Measurements from ENCODE around the gene NTM. TPM values are rescaled to one million over a fixed set of nuclear protein-coding genes. Genes with fewer than 3 reads are reported as not detected.

NTM gene
- polyA plus RNA-seq, 2 donors: 0.24 to 1.1 TPM

DNA sequence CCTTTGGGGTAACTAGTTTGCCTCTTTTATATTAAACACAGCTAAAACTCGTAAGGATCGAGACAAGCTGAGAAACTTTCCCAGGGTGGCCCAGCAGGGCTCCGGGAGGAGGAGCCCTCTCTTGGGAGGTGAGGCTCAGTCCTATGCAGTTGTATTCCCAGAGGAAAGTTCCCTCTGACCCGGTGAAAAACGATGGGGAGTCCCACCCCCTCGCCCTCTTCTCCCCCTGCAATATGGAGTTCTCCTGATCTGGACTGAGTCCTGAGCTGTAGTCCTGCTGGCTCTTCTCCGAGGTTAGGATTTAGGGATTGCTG is 1.3 kb downstream of the NTM start:
- no peaks in the 10 kb centered on the region for H3K4me1 ChIP-seq (ENCODE audit: control insufficient read depth in 2 of 2, insufficient read depth in 2 of 2, low read length in 1 of 2)
- H3K4me3 ChIP-seq (ENCODE audit: low read depth in 1 of 2, low read length in 2 of 2): no peak overlapping the region
- H3K27ac ChIP-seq (ENCODE audit: low read depth in 2 of 2, low read length in 1 of 2): no peak overlapping the region
- no peaks in the 10 kb centered on the region for H3K36me3 ChIP-seq (ENCODE audit: control insufficient read depth in 2 of 2, insufficient read depth in 2 of 2, low read length in 1 of 2)
- H3K27me3 ChIP-seq (ENCODE audit: control insufficient read depth in 1 of 2, insufficient read depth in 2 of 2, low read length in 2 of 2): peaks cover 0 to 2% of the 10 kb centered on the region in 2 donors
- H3K9me3 ChIP-seq (ENCODE audit: control insufficient read depth in 2 of 2, insufficient read depth in 1 of 2, low read depth in 1 of 2, low read length in 1 of 2): no peaks in the 10 kb centered on the region
- WGBS, 2 donors: 13 to 18% methylated on average over 7 of the region's 7 CpGs

DNA sequence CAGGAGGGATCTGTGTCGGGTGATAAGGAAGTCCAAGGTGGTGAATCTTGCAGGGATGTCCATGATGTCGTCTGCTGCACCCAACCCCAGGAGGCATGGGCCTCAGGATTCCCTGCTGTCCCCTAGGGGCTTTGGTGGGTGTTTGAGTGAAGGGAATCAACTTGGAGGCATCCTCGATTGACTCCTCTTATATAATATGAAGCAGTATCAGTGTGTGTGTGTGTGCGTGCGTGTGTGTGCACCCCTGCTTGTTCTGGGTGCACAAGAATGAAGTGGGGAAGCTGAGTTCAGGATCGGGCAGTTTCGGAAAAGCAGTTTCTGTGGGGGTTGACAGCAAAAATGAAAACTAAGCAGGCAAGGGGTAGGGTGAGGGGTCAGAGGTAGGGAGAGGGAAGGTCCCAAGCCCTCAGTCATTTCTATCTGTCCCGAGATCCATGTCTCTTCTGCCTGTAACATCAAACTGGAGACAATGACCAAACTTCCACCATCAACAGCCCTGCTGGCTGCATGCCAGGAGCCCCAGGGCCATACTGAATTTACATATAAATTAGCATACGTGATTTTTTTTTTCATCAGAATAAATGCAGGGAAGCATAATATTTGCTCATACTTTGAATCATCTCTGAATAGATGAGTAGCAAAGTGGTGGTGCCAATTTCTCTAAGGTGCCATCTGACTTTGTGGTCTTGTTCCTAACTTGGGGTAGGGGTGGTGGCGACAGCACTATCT is 2.0 kb downstream of the NTM start:
- Histone ChIP-seq H3K9me3 (ENCODE audit: control insufficient read depth in 2 of 2, insufficient read depth in 1 of 2, low read depth in 1 of 2, low read length in 1 of 2) (no peaks in the 10 kb centered on the region), H3K27me3 (ENCODE audit: control insufficient read depth in 1 of 2, insufficient read depth in 2 of 2, low read length in 2 of 2) (peaks cover 0 to 2% of the 10 kb centered on the region in 2 donors), H3K4me1 (ENCODE audit: control insufficient read depth in 2 of 2, insufficient read depth in 2 of 2, low read length in 1 of 2) (no peaks in the 10 kb centered on the region), H3K27ac (ENCODE audit: low read depth in 2 of 2, low read length in 1 of 2) (no peak overlapping the region), H3K4me3 (ENCODE audit: low read depth in 1 of 2, low read length in 2 of 2) (no peak overlapping the region), H3K36me3 (ENCODE audit: control insufficient read depth in 2 of 2, insufficient read depth in 2 of 2, low read length in 1 of 2) (no peaks in the 10 kb centered on the region)
- 80 to 82% methylated on average over 10 of the region's 10 CpGs for WGBS, 2 donors

DNA sequence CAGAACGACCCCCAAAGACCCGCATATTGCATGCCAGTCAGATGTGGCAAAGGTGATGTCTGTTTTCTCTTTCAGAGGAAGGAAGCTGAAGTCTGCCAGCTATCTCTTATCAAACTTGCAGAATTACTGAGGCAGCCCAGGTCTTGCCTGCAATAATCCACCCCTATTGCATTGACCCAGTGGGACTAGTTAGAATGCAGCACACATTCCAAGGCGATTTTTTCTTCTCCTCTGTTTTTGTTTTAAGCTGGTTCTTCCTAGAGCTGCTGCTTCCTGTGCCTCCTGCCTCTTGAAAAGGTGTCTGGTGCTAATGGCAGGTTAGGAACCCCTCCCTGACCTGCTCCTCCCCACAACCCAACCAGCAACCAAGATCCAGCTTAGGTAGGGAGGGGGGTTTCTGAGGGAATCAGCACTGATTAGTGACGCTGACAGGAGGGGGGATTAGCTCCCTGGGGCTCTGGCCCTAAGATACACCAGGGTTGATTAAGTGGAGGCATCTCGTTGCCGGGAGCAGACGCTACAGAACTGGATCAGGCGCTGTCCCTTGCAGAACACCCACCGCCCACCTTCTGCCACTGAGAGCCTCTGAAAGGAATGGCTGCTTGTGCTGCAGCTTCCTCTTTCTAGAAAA is 2.8 kb downstream of the NTM start:
- H3K27me3 ChIP-seq (ENCODE audit: control insufficient read depth in 1 of 2, insufficient read depth in 2 of 2, low read length in 2 of 2): peaks cover 0 to 2% of the 10 kb centered on the region in 2 donors
- no peaks in the 10 kb centered on the region for H3K9me3 ChIP-seq (ENCODE audit: control insufficient read depth in 2 of 2, insufficient read depth in 1 of 2, low read depth in 1 of 2, low read length in 1 of 2)
- no peaks in the 10 kb centered on the region for H3K4me1 ChIP-seq (ENCODE audit: control insufficient read depth in 2 of 2, insufficient read depth in 2 of 2, low read length in 1 of 2)
- WGBS, 2 donors: 50 to 56% methylated on average over 9 of the region's 9 CpGs
- no peaks in the 10 kb centered on the region for H3K36me3 ChIP-seq (ENCODE audit: control insufficient read depth in 2 of 2, insufficient read depth in 2 of 2, low read length in 1 of 2)
- H3K4me3 ChIP-seq (ENCODE audit: low read depth in 1 of 2, low read length in 2 of 2): no peak overlapping the region
- H3K27ac ChIP-seq (ENCODE audit: low read depth in 2 of 2, low read length in 1 of 2): no peak overlapping the region

DNA sequence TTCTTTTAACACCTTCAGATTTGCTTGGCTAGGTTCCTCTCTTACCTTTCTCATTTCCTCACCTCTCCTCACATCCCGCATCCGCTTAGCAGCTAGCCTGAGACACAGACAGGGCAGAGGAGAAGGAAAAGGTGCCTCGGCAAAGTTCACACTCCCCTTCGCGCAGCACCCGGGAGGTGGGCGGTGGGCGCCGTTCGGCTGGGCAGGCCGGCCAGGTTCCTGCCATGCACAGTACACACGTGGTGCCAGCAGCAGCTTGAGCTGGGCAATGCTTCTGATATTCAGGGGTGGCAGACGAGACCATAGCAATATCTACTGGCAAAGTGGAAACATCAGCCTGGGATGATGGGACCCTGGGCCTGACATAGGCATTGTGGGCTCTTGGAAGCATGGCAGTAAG is 3.3 kb downstream of the NTM start:
- no peak overlapping the region for H3K27ac ChIP-seq (ENCODE audit: low read depth in 2 of 2, low read length in 1 of 2)
- H3K36me3 ChIP-seq (ENCODE audit: control insufficient read depth in 2 of 2, insufficient read depth in 2 of 2, low read length in 1 of 2): no peaks in the 10 kb centered on the region
- H3K4me3 ChIP-seq (ENCODE audit: low read depth in 1 of 2, low read length in 2 of 2): no peak overlapping the region
- H3K27me3 ChIP-seq (ENCODE audit: control insufficient read depth in 1 of 2, insufficient read depth in 2 of 2, low read length in 2 of 2): peaks cover 0 to 2% of the 10 kb centered on the region in 2 donors
- H3K9me3 ChIP-seq (ENCODE audit: control insufficient read depth in 2 of 2, insufficient read depth in 1 of 2, low read depth in 1 of 2, low read length in 1 of 2): no peaks in the 10 kb centered on the region
- H3K4me1 ChIP-seq (ENCODE audit: control insufficient read depth in 2 of 2, insufficient read depth in 2 of 2, low read length in 1 of 2): no peaks in the 10 kb centered on the region
- 81 to 82% methylated on average over 13 of the region's 13 CpGs for WGBS, 2 donors

DNA sequence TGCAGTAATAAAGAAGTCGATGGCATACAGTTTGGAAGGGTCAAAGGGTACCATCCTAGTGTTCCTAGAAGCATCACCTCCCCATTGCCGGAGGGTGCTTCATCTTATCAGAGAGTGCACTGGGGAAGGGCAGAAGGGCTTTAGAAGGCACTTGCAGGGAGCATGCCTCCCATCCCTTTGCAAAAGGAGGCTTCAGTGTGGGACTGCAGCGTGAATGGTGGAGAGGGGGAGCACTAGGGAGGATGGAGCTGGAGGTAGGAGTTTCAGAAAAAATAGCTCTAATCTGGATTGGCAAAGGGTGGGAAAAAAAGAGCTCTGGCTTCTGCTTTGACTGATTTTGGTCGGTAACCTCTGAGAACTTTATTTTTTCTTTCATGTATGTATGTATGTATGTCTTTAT is 5.0 kb downstream of the NTM start:
- WGBS, 2 donors: 55 to 57% methylated on average over 4 of the region's 4 CpGs

DNA sequence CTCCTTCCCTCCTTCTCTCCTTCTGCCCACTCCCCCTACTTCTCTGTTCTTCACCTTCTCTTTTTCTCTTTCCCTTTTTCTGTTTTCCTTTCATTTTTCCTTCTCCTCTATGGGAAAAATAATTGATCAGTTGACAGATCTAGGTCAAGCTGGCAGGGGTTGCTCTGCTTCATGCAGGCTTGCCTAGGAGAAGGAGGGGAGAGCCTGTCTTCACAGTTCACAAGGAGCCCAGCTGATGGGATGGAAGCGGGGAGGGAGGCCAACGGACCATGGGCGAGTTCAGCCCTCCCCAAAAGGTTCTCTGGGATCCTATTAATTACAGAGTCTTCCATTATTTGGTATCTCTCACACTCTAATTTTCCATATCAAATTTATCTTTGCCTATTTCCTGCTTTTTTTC is 5.5 kb downstream of the NTM start:
- H3K27me3 ChIP-seq (ENCODE audit: control insufficient read depth in 1 of 2, insufficient read depth in 2 of 2, low read length in 2 of 2): peaks cover 0 to 2% of the 10 kb centered on the region in 2 donors
- H3K4me3 ChIP-seq (ENCODE audit: low read depth in 1 of 2, low read length in 2 of 2): no peak overlapping the region
- H3K27ac ChIP-seq (ENCODE audit: low read depth in 2 of 2, low read length in 1 of 2): no peak overlapping the region
- H3K36me3 ChIP-seq (ENCODE audit: control insufficient read depth in 2 of 2, insufficient read depth in 2 of 2, low read length in 1 of 2): no peaks in the 10 kb centered on the region
- 64 to 74% methylated on average over 3 of the region's 3 CpGs for WGBS, 2 donors
- H3K9me3 ChIP-seq (ENCODE audit: control insufficient read depth in 2 of 2, insufficient read depth in 1 of 2, low read depth in 1 of 2, low read length in 1 of 2): no peaks in the 10 kb centered on the region
- H3K4me1 ChIP-seq (ENCODE audit: control insufficient read depth in 2 of 2, insufficient read depth in 2 of 2, low read length in 1 of 2): no peaks in the 10 kb centered on the region

More for the DNA sequence above, 5.0 kb downstream of the NTM start:
- Histone ChIP-seq H3K27ac (ENCODE audit: low read depth in 2 of 2, low read length in 1 of 2) (no peak overlapping the region), H3K36me3 (ENCODE audit: control insufficient read depth in 2 of 2, insufficient read depth in 2 of 2, low read length in 1 of 2) (no peaks in the 10 kb centered on the region), H3K27me3 (ENCODE audit: control insufficient read depth in 1 of 2, insufficient read depth in 2 of 2, low read length in 2 of 2) (peaks cover 0 to 2% of the 10 kb centered on the region in 2 donors), H3K9me3 (ENCODE audit: control insufficient read depth in 2 of 2, insufficient read depth in 1 of 2, low read depth in 1 of 2, low read length in 1 of 2) (no peaks in the 10 kb centered on the region), H3K4me3 (ENCODE audit: low read depth in 1 of 2, low read length in 2 of 2) (no peak overlapping the region), H3K4me1 (ENCODE audit: control insufficient read depth in 2 of 2, insufficient read depth in 2 of 2, low read length in 1 of 2) (no peaks in the 10 kb centered on the region)

DNA sequence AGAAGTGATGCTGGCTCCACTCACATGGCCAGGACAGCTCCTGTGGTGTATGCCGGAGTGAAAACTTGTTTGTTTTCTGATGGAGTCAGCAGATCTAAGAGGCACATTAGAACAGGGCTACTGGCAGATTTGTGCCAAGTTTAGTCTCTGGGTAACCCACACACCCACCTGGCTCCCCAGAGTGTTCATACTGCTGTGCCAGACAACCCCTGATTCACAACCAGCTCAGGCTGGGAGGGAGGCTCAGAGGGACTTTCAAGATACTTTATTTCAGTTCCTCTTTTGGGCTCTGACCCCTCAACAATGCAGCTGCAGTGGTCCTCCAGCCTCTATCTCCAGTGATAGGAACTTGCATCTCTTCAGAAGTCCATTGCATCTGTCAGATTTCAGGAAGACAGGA is 8.5 kb downstream of the NTM start:
- Histone ChIP-seq H3K36me3 (ENCODE audit: control insufficient read depth in 2 of 2, insufficient read depth in 2 of 2, low read length in 1 of 2) (no peaks in the 10 kb centered on the region), H3K27me3 (ENCODE audit: control insufficient read depth in 1 of 2, insufficient read depth in 2 of 2, low read length in 2 of 2) (peaks cover 0 to 2% of the 10 kb centered on the region in 2 donors), H3K27ac (ENCODE audit: low read depth in 2 of 2, low read length in 1 of 2) (no peak overlapping the region), H3K9me3 (ENCODE audit: control insufficient read depth in 2 of 2, insufficient read depth in 1 of 2, low read depth in 1 of 2, low read length in 1 of 2) (no peaks in the 10 kb centered on the region), H3K4me1 (ENCODE audit: control insufficient read depth in 2 of 2, insufficient read depth in 2 of 2, low read length in 1 of 2) (no peaks in the 10 kb centered on the region), H3K4me3 (ENCODE audit: low read depth in 1 of 2, low read length in 2 of 2) (no peak overlapping the region)
- 72 to 76% methylated on average over 1 of the region's 1 CpG for WGBS, 2 donors

DNA sequence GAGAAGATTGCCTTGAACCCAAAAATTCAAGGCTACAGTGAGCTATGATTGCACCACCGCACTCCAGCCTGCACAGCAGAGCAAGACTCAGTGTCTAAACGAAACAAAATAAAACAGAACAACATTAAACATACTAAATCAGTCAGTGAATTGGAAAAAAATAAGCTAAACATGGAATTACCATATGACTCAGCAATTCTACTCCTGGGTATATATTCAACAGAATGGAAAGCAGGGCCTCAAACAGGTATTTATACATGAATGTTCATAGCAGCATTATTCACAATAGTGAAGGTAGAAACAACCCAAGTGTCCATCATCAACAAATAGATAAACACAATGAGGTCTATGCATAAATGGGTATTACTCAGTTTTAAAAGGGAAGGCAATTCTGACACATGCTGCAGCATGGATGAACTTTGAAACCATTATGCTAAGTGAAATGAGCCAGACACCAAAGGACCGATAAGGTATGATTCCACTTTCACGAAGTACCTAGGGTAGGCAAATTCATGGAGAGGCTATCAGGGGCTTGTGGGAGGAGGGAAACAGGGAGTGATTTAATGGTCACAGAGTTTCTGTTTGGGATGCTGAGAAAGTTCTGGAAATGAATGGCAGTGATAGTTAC is 15.5 kb downstream of the NTM start:
- Histone ChIP-seq H3K4me3 (ENCODE audit: low read depth in 1 of 2, low read length in 2 of 2) (no peak overlapping the region), H3K4me1 (ENCODE audit: control insufficient read depth in 2 of 2, insufficient read depth in 2 of 2, low read length in 1 of 2) (no peaks in the 10 kb centered on the region), H3K36me3 (ENCODE audit: control insufficient read depth in 2 of 2, insufficient read depth in 2 of 2, low read length in 1 of 2) (no peaks in the 10 kb centered on the region), H3K27ac (ENCODE audit: low read depth in 2 of 2, low read length in 1 of 2) (no peak overlapping the region), H3K9me3 (ENCODE audit: control insufficient read depth in 2 of 2, insufficient read depth in 1 of 2, low read depth in 1 of 2, low read length in 1 of 2) (no peaks in the 10 kb centered on the region), H3K27me3 (ENCODE audit: control insufficient read depth in 1 of 2, insufficient read depth in 2 of 2, low read length in 2 of 2) (no peaks in the 10 kb centered on the region)
- 75 to 78% methylated on average over 4 of the region's 4 CpGs for WGBS, 2 donors

DNA sequence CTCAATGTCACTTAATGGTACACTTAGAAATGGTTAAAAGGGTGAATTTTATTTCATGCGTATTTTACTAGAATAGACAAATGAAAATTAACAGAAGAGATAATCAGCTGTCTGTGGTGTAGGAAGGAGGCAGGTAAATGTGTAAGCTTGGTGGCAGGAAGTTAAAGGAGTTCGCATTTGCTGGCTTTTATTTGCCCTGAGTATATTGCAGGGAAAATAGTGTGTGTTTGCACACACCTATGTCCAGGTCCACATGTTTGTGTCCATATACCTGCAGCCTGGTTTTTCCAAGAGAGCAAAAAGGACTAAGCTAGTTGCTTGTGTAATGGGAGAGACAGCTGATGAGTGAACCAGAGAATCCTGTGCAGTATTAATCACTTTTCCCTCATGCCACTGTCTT is 16.0 kb downstream of the NTM start:
- no peaks in the 10 kb centered on the region for H3K36me3 ChIP-seq (ENCODE audit: control insufficient read depth in 2 of 2, insufficient read depth in 2 of 2, low read length in 1 of 2)

More for the DNA sequence above, 16.0 kb downstream of the NTM start:
- Histone ChIP-seq H3K4me3 (ENCODE audit: low read depth in 1 of 2, low read length in 2 of 2) (no peak overlapping the region), H3K9me3 (ENCODE audit: control insufficient read depth in 2 of 2, insufficient read depth in 1 of 2, low read depth in 1 of 2, low read length in 1 of 2) (no peaks in the 10 kb centered on the region), H3K4me1 (ENCODE audit: control insufficient read depth in 2 of 2, insufficient read depth in 2 of 2, low read length in 1 of 2) (no peaks in the 10 kb centered on the region), H3K27ac (ENCODE audit: low read depth in 2 of 2, low read length in 1 of 2) (no peak overlapping the region), H3K27me3 (ENCODE audit: control insufficient read depth in 1 of 2, insufficient read depth in 2 of 2, low read length in 2 of 2) (no peaks in the 10 kb centered on the region)
- WGBS, 2 donors: 80 to 92% methylated on average over 2 of the region's 2 CpGs
